ENCODE results near the gene SLC13A3.
A peak's percentile ranks its signal among the peaks of the same experiment; 100 is the strongest.

Gene SLC13A3

DNA sequence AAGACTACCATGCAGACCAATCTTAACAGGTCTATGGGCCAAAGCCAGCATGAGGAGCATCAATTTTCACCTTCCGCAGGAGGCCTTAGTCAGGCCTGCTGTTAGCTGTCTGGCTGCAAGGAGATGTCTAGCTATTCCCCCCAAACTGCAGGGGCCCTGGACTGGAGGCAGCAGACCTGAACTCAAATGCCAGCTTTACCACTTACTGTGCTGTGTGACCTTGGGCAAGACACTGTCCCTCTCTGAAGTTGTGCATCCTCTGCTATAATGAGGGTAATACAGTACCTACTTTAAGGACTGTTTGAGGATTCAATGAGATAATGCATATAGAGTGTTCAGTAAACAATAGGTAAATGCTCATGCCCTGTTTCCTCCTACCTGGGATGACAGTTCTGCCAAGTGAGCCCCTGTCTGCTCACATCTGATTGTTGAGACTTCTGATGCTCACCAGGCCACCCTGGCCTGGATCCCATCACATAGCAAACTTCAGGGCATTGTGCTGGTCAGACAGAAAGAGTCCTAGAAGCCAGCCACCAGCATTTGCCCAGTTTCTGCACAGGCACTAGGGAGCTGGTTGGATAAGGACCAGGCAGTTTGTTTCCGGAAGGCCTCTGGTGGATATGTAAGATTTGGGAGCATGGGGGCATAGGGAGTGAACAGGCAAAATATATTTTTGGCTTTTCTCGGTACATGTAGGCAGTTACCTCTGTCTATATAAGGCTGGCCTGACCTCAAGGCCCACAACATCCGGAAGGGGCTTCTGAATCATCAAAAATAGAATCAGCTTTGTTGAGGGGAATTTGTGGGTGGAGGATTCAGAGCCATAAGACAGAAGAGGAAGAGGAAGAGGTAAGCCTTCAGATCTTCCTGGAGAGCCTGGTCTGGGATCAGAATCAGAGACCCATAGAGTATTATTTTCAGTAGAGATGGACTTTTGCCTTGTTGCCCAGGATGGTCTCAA lies 98.5 kb downstream of the SLC13A3 start:
- DNase-seq = no peak

DNA sequence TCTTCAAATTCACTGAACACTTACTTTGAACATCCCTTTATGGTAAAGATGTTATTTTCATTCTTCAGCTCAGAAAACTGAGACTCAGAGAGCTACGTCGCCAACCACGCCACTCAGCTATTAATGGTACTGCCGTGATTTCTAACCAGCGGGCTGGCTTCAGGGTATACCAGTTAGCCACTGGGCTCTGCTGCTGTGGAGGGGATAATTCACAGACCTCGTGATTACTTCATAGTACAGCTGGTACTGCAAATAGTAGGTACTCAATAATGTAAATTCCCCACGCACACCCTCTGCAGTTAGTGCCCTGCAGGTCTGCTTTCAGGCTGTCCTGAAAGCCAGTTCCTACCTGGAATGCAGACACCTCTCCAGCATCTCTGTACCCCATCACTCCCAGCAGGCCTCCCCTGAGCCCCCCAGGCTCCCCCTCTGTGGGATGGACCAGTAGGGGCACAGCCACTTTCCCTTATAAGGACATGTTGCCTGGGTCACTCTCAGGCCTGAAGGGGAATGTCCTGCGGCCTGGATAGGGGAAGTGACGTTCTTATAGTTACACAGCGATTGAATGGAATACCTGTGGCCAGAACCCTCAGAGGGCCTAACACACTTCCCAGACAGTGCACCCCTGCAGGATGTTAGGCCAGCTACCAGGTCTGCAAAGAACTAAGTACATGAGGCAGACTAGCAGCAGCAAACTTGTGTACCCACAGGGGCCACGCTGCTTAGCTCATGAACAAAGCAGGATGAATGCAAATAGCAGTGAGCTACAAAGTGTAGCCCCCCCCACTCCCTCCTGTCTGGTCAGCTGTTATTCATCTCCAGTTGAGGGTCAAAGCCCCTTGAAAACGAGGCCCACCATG lies 99.5 kb downstream of the SLC13A3 start:
- DNase-seq = no peak

DNA sequence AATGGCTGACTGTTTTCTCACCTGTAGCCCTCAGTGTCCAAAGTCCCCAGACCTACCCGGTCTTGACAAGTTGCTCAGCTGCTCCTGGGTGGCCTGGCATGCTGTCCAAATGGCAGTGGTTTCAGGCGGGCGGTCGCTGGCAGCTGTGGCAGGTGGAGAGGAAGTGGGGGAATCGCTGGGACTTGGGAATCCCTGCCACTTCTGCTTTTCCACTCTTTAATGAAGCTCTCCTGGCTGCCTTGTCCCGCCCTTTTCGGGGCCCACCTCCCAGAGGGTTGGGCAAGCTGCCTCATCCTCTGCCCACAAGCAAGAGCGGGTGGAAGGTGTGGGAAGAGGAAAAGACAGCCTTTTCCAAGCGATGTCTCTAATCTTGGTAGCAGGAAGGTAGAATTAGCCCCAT lies 100.8 kb downstream of the SLC13A3 start, which contains the start of gene OCSTAMP:
OCSTAMP (minus strand) TSS at position 194 of the 400 bp plus-strand sequence; CDS start at position 100, 94 bp downstream.
- no peak for DNase-seq

DNA sequence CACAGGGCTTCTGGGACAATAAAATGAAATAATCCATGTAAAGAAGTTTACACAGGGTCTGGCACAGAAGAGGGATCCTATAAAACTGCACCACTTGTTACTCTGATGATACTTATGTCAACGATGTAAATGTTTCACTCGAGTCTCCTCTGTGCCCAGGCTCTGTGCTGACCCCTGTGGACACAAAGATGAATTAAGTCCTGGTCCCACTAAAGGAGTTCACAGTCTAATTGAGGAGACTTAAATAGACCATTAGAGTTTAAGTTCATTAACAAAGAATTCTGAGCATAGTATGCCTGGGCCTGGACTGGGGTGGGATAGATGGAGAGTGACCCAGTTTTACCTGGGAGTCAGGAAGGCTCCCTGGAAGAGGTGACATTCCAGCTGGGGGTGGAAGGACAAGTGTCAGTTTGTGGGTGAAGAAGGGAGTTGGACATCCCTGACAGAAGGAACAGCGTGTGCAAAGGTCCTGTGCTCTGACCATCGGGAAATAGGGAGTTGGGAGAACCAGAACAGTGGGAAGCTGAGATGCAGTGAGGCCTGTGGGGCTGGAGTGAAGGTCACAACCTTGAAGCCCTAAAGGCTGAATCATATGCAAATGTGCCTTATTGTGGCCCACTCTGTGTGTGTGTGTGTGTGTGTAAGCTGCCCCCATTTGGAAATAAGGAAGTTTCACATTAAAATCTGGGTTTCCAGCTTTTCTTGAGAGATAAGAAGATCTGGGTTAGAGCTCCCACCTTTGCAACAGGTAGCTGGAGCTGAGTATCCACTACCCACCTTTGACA lies 101.9 kb downstream of the SLC13A3 start:
- no peak for DNase-seq

DNA sequence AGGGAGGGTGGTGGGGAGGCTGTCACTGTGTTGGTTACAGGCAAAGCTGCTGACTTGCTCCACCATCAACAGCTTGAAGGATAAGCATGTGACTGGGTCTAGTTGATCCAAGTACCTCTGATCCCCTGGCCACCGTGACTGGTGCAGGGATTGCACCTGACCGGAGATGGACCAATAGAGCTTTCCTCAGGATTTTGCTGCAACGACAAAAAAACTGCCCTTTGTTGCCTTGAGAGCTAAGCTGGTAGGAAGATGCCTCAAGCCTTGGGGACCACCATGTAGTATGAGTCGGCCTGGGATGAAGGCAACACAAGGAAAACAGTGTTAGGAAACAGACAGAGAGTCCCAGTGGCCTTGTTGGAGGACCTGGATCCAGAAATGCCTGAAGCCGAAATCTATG lies 102.6 kb downstream of the SLC13A3 start:
- DNase-seq = no peak

DNA sequence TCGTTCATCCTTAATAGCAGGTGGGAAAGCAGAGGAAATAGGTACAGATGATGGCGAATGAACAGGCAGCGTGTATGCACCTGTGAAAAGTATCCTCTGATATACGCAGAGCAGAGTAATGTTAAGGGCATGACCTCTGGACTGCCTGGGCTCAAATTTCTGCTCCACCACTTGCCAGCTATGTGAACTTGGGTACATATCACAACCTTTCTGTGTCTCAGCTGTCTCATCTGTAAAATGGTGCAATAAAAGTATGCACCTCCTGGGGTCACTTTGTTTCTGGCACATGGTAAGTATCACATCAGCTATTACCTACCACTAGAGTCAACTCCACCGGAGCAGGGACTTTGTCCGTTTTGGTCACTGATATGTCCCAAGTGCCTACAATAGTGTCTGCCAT lies 103.3 kb downstream of the SLC13A3 start:
- DNase-seq = no peak

DNA sequence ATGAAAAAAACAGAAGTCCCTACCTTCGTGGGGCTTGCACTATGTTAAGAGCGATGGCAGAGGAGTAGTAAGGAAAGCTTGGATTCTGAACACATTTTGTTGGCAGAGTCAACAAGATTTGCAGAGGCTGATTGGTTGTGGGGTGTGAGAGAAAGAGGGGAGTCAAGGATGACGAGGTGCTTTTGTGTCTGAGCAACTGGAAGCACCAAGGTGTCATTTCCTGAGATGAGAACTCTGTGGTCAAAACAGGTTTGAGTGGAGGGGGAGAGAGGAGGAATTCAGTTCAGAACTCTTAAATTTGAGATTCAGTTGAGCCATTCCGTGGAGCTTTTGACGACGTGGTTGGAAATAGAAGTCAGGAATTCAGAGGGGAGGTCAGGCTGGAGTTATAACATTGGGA lies 104.3 kb downstream of the SLC13A3 start:
- DNase-seq = no peak

DNA sequence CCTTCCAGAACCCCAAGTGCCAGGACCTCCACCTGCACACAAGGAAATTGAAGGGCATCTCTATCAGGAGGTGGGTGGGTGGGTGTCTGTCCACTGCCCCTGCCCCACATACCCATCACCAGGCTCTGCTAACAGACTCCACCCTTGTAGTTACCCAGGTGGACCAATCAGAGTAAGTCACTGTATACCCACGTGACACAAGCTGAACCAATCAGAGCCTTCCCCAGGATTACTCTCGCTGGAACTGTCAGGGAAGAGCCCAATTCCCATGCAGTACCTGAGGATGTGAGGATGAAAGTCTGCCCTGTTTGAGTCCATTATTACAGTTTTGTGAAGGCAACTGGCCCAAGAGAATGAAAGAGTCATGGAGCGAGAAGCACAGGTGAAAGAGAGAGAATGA lies 105.0 kb downstream of the SLC13A3 start:
- DNase-seq = no peak

DNA sequence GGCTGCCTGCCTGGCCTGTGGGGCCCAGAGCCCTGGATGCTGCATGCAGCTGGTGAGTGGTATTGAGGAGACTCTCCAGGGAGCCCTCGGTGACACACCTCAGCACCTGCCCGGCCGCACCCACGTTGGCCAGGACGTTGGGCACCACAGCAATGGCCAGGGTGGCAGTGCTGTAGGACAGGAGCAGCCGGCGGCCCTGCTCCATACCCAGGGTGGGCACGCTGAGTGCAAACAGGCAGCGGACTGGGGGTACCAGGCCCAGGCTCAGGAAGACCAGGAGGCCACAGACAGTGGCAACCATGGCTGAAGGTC lies 105.5 kb downstream of the SLC13A3 start:
- no peak for DNase-seq

DNA sequence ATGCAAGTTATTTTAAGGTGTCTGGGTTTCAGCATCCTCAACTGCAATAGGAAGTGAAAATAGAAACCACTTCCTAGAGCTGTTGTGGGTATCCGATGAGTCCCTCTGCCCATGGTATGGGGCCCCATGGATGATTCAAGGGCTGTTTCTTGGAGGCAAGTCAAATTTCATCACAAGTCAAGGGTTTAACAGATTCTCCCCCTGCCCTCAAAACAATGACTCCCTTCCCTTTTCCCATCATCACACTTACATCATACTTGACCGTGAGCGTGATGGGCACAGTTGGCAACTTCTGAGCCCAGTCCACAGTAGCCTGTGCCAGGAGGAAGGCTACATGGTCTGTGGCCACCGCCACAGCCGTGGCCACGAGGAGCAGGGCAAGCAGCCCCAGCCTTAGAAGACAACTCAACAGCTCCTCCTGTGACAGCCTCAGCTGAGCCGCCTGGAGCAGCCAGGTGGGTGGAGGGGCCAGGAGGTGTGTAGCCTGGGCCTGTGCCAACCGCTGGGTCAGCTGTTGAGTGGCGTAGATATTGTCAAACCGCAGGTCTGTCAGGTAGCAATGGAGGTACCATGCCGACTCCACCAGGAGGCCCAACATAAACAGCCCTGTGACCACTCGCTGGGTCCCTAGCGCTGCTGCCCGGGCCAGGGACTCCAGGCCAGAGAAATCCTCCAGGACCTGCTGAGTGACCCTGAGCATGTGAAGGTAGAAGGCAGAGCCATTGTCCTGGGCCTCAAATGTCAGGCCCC lies 106.0 kb downstream of the SLC13A3 start:
- peak; percentile 68 for DNase-seq

DNA sequence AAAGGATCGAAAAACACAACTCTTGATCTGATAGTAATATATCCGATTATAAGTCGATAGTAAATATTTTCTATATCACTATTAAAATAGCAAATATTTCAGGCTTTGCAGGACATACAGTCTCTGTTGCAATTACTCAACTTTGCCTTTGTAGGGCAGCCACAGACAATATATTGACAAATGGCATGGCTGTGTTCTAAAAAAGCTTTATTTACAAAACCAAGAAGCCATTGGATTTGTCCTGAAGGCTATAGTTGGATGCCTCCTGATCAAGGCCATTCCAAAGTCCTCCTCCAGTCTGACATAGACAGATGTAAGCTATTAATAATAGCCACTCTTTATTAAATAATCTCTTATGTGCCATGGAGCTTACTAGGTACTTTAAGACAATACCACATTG lies 106.7 kb downstream of the SLC13A3 start:
- no peak for DNase-seq

DNA sequence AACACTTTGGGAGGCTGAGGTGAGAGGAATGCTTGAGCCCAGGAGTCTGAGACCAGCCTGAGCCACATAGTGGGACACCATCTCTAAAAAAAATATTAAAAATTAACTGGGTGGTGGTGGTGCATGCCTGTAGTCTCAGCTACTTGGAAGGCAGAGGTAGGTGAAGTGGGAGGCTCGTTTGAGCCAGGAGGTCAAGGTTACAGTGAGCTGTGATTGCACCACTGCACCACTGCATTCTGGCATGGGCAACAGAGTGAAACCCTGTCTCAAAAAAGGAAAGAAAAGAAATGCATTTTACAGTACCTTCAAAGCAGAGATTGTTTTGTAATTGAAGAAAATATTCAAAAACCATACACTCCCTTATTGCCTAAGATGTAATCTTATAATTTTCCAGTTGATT lies 107.3 kb downstream of the SLC13A3 start:
- DNase-seq = no peak

DNA sequence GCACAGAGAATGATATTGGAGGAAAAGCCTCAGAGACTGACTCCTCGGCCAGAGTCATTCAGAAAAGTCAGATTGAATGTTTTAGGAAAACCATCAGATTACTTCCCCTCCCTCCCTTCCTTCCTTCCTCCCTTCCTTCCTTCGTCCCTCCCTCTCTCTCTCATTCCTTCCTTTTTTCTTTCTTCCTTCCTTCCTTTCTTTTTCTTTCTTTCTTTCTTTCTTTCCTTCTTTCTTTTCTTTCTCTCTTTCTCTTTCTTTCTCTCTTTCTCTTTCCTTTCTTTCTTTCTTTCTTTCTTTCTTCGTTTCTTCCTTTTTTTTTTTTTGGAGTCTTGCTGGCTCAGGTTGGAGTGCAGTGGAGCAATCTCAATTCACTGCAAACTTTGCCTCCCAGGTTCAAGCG lies 108.2 kb downstream of the SLC13A3 start:
- DNase-seq = no peak

DNA sequence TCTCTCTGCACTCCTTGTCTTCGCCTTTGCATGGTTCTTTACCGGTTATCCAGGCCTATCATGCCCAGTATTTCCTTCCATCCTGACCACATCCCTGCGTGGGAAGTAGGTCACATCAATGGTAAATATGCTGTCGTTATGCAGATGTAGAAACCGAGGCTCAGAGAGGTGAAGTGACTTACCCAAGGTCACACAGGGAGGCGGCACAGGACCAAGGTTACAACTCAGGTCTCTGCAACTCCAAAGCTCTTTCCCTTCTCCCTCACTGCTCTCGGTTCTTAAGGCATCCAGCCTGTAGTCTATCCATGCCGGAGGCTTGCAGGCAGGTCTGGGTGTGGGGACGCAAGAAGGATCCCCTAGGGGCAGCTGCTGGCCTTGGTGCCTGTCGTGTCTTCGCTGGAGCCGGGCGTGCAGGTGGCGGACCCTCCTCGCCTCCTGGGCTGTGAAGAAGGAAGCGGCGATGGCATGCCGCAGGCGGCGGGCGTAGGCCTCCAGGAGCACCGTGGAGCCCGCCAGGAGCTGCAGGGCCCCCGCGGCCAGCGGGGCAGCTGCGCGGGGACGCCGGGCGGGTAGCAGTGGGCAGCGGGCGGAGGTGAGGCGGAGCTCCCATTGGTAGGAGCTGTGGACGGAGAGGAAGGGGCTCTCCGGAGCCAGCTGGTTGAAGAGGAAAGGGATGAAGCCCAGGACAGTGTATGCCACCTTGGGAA lies 109.9 kb downstream of the SLC13A3 start:
- no peak for DNase-seq

DNA sequence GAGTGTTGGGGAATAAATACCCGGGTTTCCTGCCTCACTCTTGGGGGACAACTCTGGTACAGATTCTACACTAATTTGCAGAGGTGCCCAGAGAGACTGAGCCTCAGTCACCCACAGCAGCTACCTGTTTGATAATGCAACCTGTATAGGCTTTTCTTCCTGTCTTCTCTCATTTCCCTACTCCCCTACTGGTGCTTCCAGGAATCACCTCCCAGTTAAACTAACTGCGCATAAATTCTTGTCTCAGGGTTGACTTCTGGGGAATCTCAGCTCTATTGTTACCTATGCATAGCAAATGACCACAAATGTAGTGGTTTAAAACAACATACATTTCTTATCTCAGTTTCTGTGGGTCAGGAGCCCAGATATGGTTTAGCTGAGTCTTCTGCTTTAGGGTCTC lies 112.1 kb downstream of the SLC13A3 start:
- DNase-seq = no peak

DNA sequence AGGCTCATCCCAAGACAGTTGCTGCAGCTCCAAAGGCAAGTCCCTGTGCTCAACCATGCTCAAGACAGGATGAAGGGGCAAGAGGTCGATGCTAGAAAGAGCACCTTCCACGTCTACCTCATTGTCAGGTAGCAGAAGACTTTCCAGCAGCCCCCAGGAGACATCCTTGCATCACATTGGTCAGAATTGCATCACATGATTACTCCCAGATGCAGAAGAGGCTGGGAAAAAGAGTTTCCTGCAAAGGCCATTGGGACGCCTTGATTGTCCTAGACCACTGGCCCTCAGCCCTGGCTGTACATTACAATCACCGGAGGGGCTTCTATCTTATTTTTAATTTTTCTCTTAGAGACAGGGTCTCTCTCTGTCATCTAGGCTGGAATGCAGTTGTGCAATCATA lies 120.6 kb downstream of the SLC13A3 start:
- no peak for DNase-seq

DNA sequence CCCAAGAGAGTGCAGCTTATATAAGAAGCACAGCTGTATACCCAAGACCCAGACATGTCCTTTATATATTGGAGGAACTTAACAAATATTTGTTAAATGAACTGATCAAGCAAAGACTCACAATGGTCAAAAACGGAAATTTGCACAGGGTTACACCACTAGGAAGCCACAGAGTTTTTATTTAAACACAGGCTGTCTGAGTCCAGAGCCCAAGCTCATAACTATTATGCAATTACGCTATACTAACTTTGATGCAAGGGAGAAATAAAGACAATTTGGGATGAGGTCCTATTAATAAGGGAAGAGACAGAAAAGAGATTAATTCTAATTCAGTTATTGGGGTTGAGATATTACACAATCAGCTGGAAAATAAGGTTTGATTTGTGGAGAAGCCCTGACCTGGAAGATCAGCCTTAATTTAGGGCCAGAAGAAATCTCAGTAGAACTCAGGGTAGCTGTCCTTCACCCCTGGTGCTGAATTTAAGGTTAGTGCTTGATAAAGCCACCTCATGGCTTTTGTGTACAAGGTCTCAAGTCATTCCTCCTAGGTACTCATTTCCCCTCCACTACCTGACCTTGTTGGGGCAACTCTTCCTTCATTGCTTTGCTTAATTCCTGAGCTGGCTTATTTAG lies 127.4 kb downstream of the SLC13A3 start:
- DNase-seq = no peak

DNA sequence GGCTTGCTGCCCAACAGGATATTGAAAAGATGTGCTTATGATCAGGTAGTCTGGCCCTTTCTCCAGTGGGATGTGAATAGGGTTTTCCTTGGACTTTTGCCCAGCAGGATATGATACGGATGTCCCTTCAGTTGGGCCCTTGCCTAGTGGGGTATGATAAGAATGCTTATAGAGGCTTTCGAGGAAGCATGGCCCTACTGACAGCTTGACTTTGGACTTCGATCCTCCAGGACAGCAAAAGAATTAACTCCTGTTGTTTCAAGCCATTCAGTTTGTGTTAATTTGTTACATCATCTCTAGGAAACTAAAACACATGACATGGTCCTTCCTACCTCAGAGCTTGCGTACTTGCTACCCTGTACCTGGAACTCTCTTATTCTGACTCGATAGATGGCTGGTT lies 128.2 kb downstream of the SLC13A3 start:
- no peak for DNase-seq

DNA sequence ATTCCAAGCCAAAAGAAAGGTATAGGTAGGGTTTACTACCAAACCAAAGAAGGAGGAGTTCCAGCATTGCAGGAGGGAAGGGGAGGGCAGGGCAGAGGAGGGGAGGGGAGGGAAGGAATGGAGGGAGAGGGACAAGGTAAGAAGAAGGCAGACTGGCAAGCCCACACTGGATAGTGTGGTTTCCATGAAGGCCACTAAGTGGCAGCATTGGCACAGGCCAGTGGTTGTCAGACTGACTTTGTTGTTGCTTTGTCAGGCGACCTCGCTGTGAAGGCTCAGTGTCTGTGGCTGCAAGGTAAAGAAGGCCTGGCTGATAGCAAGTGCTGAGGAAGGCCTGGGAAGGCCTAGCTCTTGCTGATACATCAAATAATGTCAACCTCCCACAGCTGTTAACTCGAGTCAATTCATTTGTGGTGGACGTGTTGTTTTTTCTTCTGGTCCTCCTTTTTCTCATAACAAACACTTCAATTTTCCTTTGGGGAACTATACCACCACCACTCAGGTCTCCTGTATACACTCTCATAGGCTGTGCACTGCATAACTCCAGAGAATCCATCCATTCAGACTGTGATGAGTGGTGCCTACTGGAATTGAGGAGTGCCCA lies 130.2 kb downstream of the SLC13A3 start:
- DNase-seq = peak; percentile 49

DNA sequence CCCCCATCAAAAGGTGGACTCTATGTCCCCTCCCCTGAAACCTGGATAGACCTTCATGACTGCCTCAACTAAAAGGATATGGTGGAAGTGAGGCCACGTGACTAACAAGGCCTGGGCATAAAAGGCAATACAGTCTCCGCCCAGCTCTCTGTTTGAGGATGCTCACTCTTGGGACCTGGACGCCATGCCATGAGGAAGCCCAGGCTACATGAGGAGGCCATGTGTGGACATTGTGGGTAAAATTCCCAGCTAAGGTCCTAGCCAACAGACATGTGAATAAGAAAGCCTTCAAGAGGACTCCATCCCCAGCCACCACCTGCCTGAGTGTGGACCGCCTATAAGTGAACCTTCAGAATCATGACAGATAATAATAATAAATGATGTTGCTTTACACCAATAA lies 130.7 kb downstream of the SLC13A3 start:
- DNase-seq = no peak
